IPS-20b (cell line): ENCODE measurements around the gene SLC9B1.
"Not testable (repeated sequence)": the region's sequence is repeated elsewhere in the genome, so short reads cannot be mapped to it uniquely, and the experiment has no call there.

Experiments
- H3K27ac ChIP-seq: one replicate; pipeline ENCODE4 v1.5.1; 2013; ENCODE audit warnings: low read length
- H3K27me3 ChIP-seq: 2 replicates; pipeline ENCODE4 v1.6.1; 2013; ENCODE audit warnings: mild to moderate bottlenecking, low read length, inconsistent platforms; ENCODE audit not compliant: insufficient read depth
- H3K36me3 ChIP-seq: 2 replicates; pipeline ENCODE4 v1.6.1; 2013; ENCODE audit warnings: low read depth, mild to moderate bottlenecking, inconsistent platforms, low read length, moderate library complexity; ENCODE audit not compliant: insufficient read depth
- H3K4me1 ChIP-seq: 2 replicates; pipeline ENCODE4 v1.6.1; 2013; ENCODE audit warnings: mild to moderate bottlenecking, control low read depth, inconsistent platforms, low read length, moderate library complexity; ENCODE audit not compliant: insufficient read depth
- H3K4me3 ChIP-seq: 2 replicates; pipeline ENCODE4 v1.5.1; 2013; ENCODE audit warnings: mild to moderate bottlenecking, low read length, inconsistent platforms
- H3K9ac ChIP-seq: 2 replicates; pipeline ENCODE4 v1.6.1; 2013; ENCODE audit warnings: low read depth, mild to moderate bottlenecking, inconsistent platforms, low read length, moderate library complexity
- H3K9me3 ChIP-seq: 2 replicates; pipeline ENCODE4 v1.6.1; 2013; ENCODE audit warnings: mild to moderate bottlenecking, low read depth, low read length, inconsistent platforms; ENCODE audit not compliant: insufficient read depth

The SLC9B1 gene

DNA sequence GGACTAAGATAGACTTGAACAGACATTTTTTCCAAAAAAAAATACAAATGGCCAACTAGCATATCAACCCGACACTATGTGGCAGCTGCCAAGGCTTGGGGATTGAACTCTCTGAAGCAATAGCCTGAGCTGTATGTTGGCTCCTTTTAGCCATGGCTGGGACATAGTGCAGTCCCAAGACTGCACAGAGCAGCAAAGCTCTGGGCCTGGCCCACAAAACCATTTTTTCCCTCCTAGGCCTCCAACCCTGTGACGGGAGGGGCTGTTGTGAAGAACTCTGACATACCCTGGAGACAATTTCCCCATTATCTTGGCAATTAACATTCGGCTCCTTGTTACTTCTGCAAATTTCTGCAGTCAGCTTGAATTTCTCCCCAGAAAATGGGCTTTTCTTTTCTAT lies 100.6 kb downstream of the SLC9B1 start:
- H3K4me3 ChIP-seq: no peak overlapping the region
- H3K9me3 ChIP-seq: peaks cover 3% of the 10 kb centered on the region; the same call in 1 of the 2 replicates
- no peak overlapping the region for H3K27ac ChIP-seq
- H3K36me3 ChIP-seq: no peaks in the 10 kb centered on the region
- no peak overlapping the region for H3K9ac ChIP-seq
- H3K4me1 ChIP-seq: no peaks in the 10 kb centered on the region
- H3K27me3 ChIP-seq: no peaks in the 10 kb centered on the region

GRCh38 chr4:102901804-102902203 lies 117.7 kb downstream of the SLC9B1 start:
- Histone ChIP-seq H3K27me3 (no peaks in the 10 kb centered on the region), H3K9me3 (no peaks in the 10 kb centered on the region), H3K36me3 (no peaks in the 10 kb centered on the region), H3K4me1 (no peaks in the 10 kb centered on the region), H3K4me3 (no peak overlapping the region), H3K9ac (no peak overlapping the region), H3K27ac (no peak overlapping the region)

- H3K4me1 ChIP-seq, H3K9ac ChIP-seq, H3K27me3 ChIP-seq, H3K9me3 ChIP-seq, H3K27ac ChIP-seq, H3K4me3 ChIP-seq, H3K36me3 ChIP-seq: not testable (repeated sequence)
Observed at GRCh38 chr4:102897610-102898009, 121.9 kb downstream of the SLC9B1 start.

DNA sequence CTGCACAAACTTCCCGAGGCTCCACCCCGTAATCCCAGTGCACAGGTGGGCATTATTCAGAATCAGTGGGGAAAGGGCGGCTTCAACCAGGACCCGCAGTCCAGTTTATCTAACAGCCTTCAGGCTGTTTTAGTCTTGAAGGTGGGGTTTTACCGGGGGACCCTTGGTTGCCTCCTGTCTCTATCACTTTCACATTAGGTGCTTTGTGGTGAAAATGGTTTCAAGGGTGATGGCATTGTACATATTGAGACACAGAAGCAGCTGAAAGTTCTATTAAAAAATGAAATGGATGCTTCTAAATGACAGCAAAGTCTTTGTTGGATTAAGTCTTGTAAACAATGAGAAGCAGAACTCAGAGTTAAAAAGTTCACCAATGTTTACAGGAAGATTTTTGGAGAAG lies 123.0 kb downstream of the SLC9B1 start:
- H3K4me3 ChIP-seq, H3K4me1 ChIP-seq, H3K9me3 ChIP-seq, H3K36me3 ChIP-seq, H3K9ac ChIP-seq, H3K27me3 ChIP-seq, H3K27ac ChIP-seq: not testable (repeated sequence)

DNA sequence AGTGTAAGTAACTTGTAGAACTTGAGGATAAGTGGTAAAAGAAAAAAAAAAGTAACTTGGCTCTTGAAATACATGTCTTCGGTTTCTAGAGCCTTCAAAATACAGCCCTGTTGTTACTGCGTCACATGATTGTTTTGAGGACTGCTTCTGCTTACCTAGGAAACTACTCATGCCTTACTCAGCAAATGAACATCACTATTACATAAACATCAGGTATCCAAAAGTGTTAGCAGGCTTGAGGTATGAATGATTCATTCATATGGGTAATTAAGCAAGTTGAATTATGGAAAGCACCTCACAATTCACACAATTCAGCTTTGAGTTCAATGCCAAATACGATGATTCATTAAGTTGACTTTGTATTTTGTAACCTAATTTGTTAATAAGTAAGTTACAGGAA lies 129.6 kb downstream of the SLC9B1 start:
- H3K4me3 ChIP-seq, H3K9me3 ChIP-seq, H3K27me3 ChIP-seq, H3K4me1 ChIP-seq, H3K9ac ChIP-seq, H3K36me3 ChIP-seq, H3K27ac ChIP-seq: not testable (repeated sequence)

DNA sequence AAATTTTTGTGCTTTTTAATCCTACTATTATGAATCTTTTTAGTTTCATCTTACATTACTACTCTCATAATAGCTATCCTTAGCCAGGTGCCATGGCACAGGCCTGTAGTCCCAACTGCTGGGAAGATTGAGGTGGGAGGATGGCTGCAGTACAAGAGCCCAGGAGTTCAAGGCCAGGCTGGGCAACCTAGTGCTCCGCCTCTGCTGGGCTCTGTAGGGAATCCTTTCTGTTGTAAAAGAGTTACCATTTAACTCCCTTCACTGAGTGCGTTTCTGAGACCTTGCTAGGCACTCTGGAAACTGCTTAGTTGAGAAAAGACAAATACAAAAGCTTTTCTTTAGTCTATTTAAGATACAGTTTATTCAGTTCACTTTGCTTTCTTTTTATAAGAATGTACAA lies 130.9 kb downstream of the SLC9B1 start:
- H3K4me3 ChIP-seq, H3K9ac ChIP-seq, H3K4me1 ChIP-seq, H3K9me3 ChIP-seq, H3K27ac ChIP-seq, H3K27me3 ChIP-seq, H3K36me3 ChIP-seq: not testable (repeated sequence)

GRCh38 chr4:102883278-102883677 lies 136.2 kb downstream of the SLC9B1 start:
- H3K4me1 ChIP-seq: 0 out of 2 replicates have a peak, but pooled peaks cover 2% of the 10 kb centered on the region
- no peaks in the 10 kb centered on the region for H3K27me3 ChIP-seq
- no peak overlapping the region for H3K4me3 ChIP-seq
- no peaks in the 10 kb centered on the region for H3K9me3 ChIP-seq
- H3K27ac ChIP-seq: no peak overlapping the region
- no peak overlapping the region for H3K9ac ChIP-seq
- peaks cover 5% of the 10 kb centered on the region; the same call in 1 of the 2 replicates for H3K36me3 ChIP-seq

- H3K4me1 ChIP-seq: 0 out of 2 replicates have a peak, but pooled peaks cover 2% of the 10 kb centered on the region
Observed at GRCh38 chr4:102881343-102881742, 138.2 kb downstream of the SLC9B1 start.

GRCh38 chr4:102878901-102879300 lies 140.6 kb downstream of the SLC9B1 start:
- Histone ChIP-seq H3K27me3 (no peaks in the 10 kb centered on the region), H3K9me3 (peaks cover 29% of the 10 kb centered on the region), H3K4me3 (no peak overlapping the region), H3K4me1 (0 out of 2 replicates have a peak, but pooled peaks cover 2% of the 10 kb centered on the region), H3K27ac (no peak overlapping the region), H3K9ac (no peak overlapping the region), H3K36me3 (peaks cover 38% of the 10 kb centered on the region)

More at GRCh38 chr4:102881343-102881742, 138.2 kb downstream of the SLC9B1 start:
- Histone ChIP-seq H3K36me3 (peaks cover 15% of the 10 kb centered on the region), H3K4me3 (no peak overlapping the region), H3K9me3 (peaks cover 18% of the 10 kb centered on the region), H3K27me3 (no peaks in the 10 kb centered on the region), H3K9ac (no peak overlapping the region), H3K27ac (no peak overlapping the region)

- not testable (repeated sequence) for H3K4me1 ChIP-seq, H3K4me3 ChIP-seq, H3K9ac ChIP-seq, H3K27ac ChIP-seq, H3K27me3 ChIP-seq
- Histone ChIP-seq H3K36me3 (peaks cover 43% of the 10 kb centered on the region), H3K9me3 (peaks cover 29% of the 10 kb centered on the region)
Observed at GRCh38 chr4:102878349-102878748, 141.2 kb downstream of the SLC9B1 start.

DNA sequence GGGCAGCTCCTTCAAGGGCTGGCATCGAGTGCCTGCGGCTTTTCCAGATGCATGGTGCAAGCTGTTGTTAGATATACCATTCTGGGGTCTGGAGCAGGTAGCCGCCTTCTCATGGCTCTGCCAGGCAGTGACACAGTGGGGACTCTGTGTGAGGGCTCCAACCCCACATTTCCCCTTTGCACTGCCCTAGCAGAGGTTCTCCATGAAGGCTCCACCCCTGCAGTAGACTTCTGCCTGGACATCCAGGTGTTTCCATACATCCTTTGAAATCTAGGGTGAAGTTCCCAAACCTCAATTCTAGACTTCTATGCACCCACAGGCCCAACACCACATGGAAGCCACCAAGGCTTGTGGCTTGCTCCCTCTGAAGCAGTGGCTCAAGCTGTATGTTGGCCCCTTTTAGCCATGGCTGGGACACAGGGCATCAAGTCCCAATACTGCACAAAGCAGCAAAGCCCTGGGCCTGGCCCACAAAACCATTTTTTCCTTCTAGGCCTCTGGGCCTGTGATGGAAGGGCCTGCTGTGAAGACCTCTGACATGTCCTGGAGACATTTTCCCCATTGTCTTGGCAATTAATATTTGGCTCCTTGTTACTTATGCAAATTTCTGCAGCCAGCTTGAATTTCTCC lies 141.9 kb downstream of the SLC9B1 start:
- peaks cover 50% of the 10 kb centered on the region for H3K36me3 ChIP-seq
- H3K27ac ChIP-seq, H3K9ac ChIP-seq, H3K4me3 ChIP-seq, H3K4me1 ChIP-seq, H3K27me3 ChIP-seq: not testable (repeated sequence)
- peaks cover 29% of the 10 kb centered on the region for H3K9me3 ChIP-seq

- Histone ChIP-seq H3K27me3 (no peaks in the 10 kb centered on the region), H3K4me3 (no peak overlapping the region), H3K36me3 (peaks cover 40% of the 10 kb centered on the region), H3K27ac (no peak overlapping the region), H3K9me3 (peaks cover 16% of the 10 kb centered on the region; the same call in 1 of the 2 replicates), H3K4me1 (peaks cover 12% of the 10 kb centered on the region; the same call in 1 of the 2 replicates), H3K9ac (no peak overlapping the region)
Observed at GRCh38 chr4:102871772-102872171, 147.7 kb downstream of the SLC9B1 start.
